ENCODE measurements around the gene EHD4.

GRCh38 chr15:41901431-41901830, 70.9 kb downstream of the EHD4 start:
- TF ChIP-seq CTCF (IDR thresholded peaks at IDR 0.05) = no peak
- no peak for TF ChIP-seq POLR2AphosphoS5 (IDR thresholded peaks at IDR 0.05)
- TF ChIP-seq POLR2A (IDR thresholded peaks at IDR 0.05) = no peak
